Prostate gland (tissue), 2 donors: ENCODE results near the gene ZCCHC7. TPM values are rescaled to one million over a fixed set of nuclear protein-coding genes. Genes with fewer than 3 reads are reported as not detected.

Experiments
- DNase-seq: peaks from one replicate; pipeline ENCODE4 v3.0.0-alpha.2; 2019; ENCODE audit warnings: low spot score
- H3K27ac ChIP-seq, 2 donors: fragments of 200-600 bp; sonication (generic); 2 replicates each; pipeline ENCODE4 v1.5.1; 2017 to 2019
- H3K27me3 ChIP-seq: fragments of 200-600 bp; sonication (generic); replicated peaks from 2 replicates; pipeline ENCODE4 v1.5.1; 2019; ENCODE audit not compliant: insufficient read depth
- H3K36me3 ChIP-seq, 2 donors: fragments of 200-600 bp; sonication (generic); 1 replicate in 1 of 2; 2 replicates in 1 of 2; pipeline versions ENCODE4 v1.5.1 to v1.8.1; 2017 to 2019
- H3K4me1 ChIP-seq: fragments of 200-600 bp; sonication (generic); replicated peaks from 2 replicates; pipeline ENCODE4 v1.5.1; 2019
- H3K4me3 ChIP-seq, 2 donors: fragments of 200-600 bp; sonication (generic); 2 replicates each; pipeline ENCODE4 v1.5.1; 2017 to 2019
- H3K9me3 ChIP-seq: fragments of 200-600 bp; sonication (generic); 2 replicates; pipeline ENCODE4 v1.5.1; 2017
- POLR2A ChIP-seq: fragments of 450-650 bp; IDR thresholded peaks from one replicate; pipeline ENCODE4 v1.6.1; 2016; ENCODE audit warnings: antibody characterized with exemption, mild to moderate bottlenecking
- POLR2AphosphoS5 ChIP-seq: sonication (generic); formaldehyde crosslinking; IDR thresholded peaks from one replicate; pipeline ENCODE4 v1.6.1; 2017; ENCODE audit warnings: antibody characterized with exemption
- WGBS: methylation state at CpG from one replicate; pipeline ENCODE4 v1.1.5; 2018; 5-methylcytosine and 5-hydroxymethylcytosine counted together
- intact Hi-C: fragments of 100-400 bp; cut with DNase I; formaldehyde crosslinking; loops from one replicate; pipeline ENCODE4 v1.14.2; 2022
- total RNA-seq, 2 donors: library from RNA; depleted of rRNA; stranded (reverse); fragments of >200 nt; gene quantifications; one replicate each; pipeline ENCODE4 v1.1.0, GENCODE V29; 2016
- TF ChIP-seq, protein P1 (sequence below), 4 experiments: fragments of 200-600 bp in 2 of 4; fragments of 450-650 bp in 2 of 4; sonication (generic) in 2 of 4; IDR thresholded peaks; 1 replicate in 3 of 4; 2 replicates in 1 of 4; pipeline ENCODE4 v1.5.1; 2016 to 2019; ENCODE audit warnings: antibody characterized with exemption in 4 of 4, mild to moderate bottlenecking in 2 of 4, moderate library complexity in 2 of 4

The ZCCHC7 gene
- total RNA-seq, 2 donors from 2014 or later: 12.7 to 14.2 TPM

DNA sequence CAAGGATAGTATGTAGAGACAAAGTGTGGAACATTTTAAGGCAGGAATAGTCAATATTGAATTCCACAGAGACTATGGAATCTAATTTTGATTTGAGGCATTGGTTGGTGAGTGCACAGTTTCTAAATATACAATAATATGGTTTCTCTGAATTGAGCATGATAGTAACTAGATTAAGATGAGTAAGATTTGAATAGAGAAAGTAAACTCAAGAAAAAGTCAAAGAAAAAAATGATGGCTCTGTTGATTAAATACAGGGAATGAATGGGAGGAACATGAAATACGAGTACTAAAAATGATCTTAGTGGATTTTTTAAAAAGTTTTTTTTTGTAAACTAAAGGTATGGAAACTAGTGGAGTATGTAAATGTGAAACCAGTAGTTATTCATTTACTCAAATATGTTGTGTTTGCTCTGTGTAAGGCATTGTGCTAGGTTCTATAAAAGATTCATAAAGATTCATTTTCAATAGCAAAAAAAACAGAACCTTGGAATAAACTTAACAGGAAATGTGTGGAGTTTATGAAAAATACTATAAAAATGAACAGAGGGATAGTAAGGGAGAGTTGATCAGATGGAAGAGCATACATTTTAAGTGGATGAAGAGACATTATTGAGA lies 101.2 kb downstream of the ZCCHC7 start:
- Histone ChIP-seq H3K4me3 (no peak overlapping the region), H3K27ac (no peak overlapping the region), H3K4me1 (no peaks in the 10 kb centered on the region), H3K36me3 (no peaks in the 10 kb centered on the region), H3K9me3 (no peaks in the 10 kb centered on the region), H3K27me3 (no peaks in the 10 kb centered on the region)
- TF ChIP-seq POLR2A: no peak
- TF ChIP-seq, protein P1, sequence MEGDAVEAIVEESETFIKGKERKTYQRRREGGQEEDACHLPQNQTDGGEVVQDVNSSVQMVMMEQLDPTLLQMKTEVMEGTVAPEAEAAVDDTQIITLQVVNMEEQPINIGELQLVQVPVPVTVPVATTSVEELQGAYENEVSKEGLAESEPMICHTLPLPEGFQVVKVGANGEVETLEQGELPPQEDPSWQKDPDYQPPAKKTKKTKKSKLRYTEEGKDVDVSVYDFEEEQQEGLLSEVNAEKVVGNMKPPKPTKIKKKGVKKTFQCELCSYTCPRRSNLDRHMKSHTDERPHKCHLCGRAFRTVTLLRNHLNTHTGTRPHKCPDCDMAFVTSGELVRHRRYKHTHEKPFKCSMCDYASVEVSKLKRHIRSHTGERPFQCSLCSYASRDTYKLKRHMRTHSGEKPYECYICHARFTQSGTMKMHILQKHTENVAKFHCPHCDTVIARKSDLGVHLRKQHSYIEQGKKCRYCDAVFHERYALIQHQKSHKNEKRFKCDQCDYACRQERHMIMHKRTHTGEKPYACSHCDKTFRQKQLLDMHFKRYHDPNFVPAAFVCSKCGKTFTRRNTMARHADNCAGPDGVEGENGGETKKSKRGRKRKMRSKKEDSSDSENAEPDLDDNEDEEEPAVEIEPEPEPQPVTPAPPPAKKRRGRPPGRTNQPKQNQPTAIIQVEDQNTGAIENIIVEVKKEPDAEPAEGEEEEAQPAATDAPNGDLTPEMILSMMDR (IDR thresholded peaks at IDR 0.05): no peak
- TF ChIP-seq POLR2AphosphoS5: no peak
- no peak for DNase-seq
- 86% methylated on average over 1 of the region's 1 CpG for WGBS
- intact Hi-C loops: no loop called here

- Histone ChIP-seq H3K9me3 (no peaks in the 10 kb centered on the region), H3K4me1 (no peaks in the 10 kb centered on the region), H3K27me3 (no peaks in the 10 kb centered on the region), H3K27ac (no peak overlapping the region), H3K36me3 (no peaks in the 10 kb centered on the region), H3K4me3 (no peak overlapping the region)
- DNase-seq: no peak
- 75% methylated on average over 1 of the region's 1 CpG for WGBS
- TF ChIP-seq, protein P1 (IDR thresholded peaks at IDR 0.05): no peak
- TF ChIP-seq POLR2AphosphoS5 (no peak), POLR2A (no peak)
- intact Hi-C loops: no loop called here
These were observed 109.1 kb downstream of the ZCCHC7 start for GRCh38 chr9:37229455-37229854.

DNA sequence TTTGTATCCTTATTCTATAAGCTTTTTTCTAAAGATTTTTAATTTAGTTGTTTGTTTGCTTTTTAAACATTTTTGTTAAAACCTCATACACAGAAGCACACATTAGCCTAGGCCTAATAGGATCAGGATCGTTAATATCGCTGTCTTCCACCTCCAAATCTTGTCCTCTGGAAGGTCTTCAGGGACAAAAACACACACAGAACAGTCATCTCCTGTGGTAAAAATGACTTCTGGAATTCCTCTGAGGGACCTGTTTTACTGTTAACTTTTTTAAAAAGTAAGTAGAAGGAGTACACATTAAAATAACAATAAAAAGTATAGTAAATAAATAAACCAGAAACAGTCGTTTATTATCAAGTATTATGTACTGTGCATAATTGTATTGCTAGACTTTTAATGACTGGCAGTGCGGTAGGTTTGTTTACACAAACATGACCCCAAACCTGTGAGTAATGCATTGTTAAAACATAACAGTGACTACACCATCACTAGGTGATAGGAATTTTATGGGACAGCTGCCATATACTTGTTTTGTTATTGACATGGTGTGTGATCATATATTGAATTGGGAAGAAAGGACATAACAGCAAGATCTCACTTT lies 109.6 kb downstream of the ZCCHC7 start:
- Histone ChIP-seq H3K4me3 (no peak overlapping the region), H3K4me1 (no peaks in the 10 kb centered on the region), H3K36me3 (no peaks in the 10 kb centered on the region), H3K9me3 (no peaks in the 10 kb centered on the region), H3K27me3 (no peaks in the 10 kb centered on the region), H3K27ac (no peak overlapping the region)
- no peak for DNase-seq
- intact Hi-C loops: no loop called here
- 65% methylated on average over 4 of the region's 4 CpGs for WGBS
- TF ChIP-seq, protein P1 (IDR thresholded peaks at IDR 0.05): no peak
- no peak for TF ChIP-seq POLR2AphosphoS5
- TF ChIP-seq POLR2A: no peak

GRCh38 chr9:37236822-37237221 lies 116.4 kb downstream of the ZCCHC7 start:
- no peak for DNase-seq
- Histone ChIP-seq H3K27ac (no peak overlapping the region), H3K36me3 (no peaks in the 10 kb centered on the region), H3K9me3 (no peaks in the 10 kb centered on the region), H3K4me1 (no peaks in the 10 kb centered on the region), H3K4me3 (no peak overlapping the region), H3K27me3 (no peaks in the 10 kb centered on the region)
- TF ChIP-seq, protein P1 (IDR thresholded peaks at IDR 0.05): no peak
- TF ChIP-seq POLR2AphosphoS5 (no peak), POLR2A (no peak)
- intact Hi-C loops: no loop called here
- 99% methylated on average over 2 of the region's 2 CpGs for WGBS

DNA sequence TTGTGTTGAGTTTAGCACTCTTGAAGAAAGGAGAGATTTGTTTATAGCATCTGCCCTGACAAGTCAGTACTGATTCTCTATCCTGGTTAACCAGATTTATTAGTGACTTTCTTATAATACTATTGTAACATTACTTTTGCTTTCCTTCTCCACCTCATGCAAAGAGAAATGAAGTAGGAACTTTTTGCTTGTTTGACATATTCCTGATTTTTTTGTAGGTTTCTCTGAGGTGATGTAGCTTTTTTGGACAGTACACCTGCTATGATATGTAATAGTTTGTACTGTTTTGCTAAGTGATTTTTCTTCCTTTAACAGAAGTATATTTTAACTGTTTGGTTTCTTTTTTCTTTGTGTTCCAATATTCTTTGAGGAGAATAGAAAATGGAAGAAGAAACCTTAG lies 117.7 kb downstream of the ZCCHC7 start:
- H3K27ac ChIP-seq: no peak overlapping the region
- H3K4me3 ChIP-seq: no peak overlapping the region
- intact Hi-C loops: no loop called here
- H3K4me1 ChIP-seq: no peaks in the 10 kb centered on the region
- TF ChIP-seq POLR2A: no peak
- TF ChIP-seq, protein P1 (IDR thresholded peaks at IDR 0.05): no peak
- no peak for TF ChIP-seq POLR2AphosphoS5
- H3K36me3 ChIP-seq: no peaks in the 10 kb centered on the region
- H3K9me3 ChIP-seq: no peaks in the 10 kb centered on the region
- no peaks in the 10 kb centered on the region for H3K27me3 ChIP-seq
- no peak for DNase-seq
